HUES6 (cell line): ENCODE results near the gene PARN.

Experiments used
- H3K27ac ChIP-seq: 2 replicates; pipeline ENCODE4 v1.7.0; 2013; ENCODE audit warnings: low read depth, mild to moderate bottlenecking, low read length, inconsistent platforms
- H3K27me3 ChIP-seq: 2 replicates; pipeline ENCODE4 v1.6.1; 2013; ENCODE audit warnings: low read length; ENCODE audit not compliant: control insufficient read depth, insufficient read depth
- H3K36me3 ChIP-seq: 2 replicates; pipeline ENCODE4 v1.6.1; 2013; ENCODE audit warnings: low read length; ENCODE audit not compliant: control insufficient read depth, insufficient read depth
- H3K4me1 ChIP-seq: 2 replicates; pipeline ENCODE4 v1.6.1; 2013; ENCODE audit warnings: low read length; ENCODE audit not compliant: control insufficient read depth, insufficient read depth
- H3K4me3 ChIP-seq: 2 replicates; pipeline ENCODE4 v1.5.1; 2013; ENCODE audit warnings: low read depth, low read length
- H3K9ac ChIP-seq: one replicate; pipeline ENCODE4 v1.6.1; 2013; ENCODE audit warnings: mild to moderate bottlenecking, low read length
- H3K9me3 ChIP-seq: 2 replicates; pipeline ENCODE4 v1.6.1; 2013; ENCODE audit warnings: low read depth, low read length; ENCODE audit not compliant: control insufficient read depth, insufficient read depth

Gene PARN

DNA sequence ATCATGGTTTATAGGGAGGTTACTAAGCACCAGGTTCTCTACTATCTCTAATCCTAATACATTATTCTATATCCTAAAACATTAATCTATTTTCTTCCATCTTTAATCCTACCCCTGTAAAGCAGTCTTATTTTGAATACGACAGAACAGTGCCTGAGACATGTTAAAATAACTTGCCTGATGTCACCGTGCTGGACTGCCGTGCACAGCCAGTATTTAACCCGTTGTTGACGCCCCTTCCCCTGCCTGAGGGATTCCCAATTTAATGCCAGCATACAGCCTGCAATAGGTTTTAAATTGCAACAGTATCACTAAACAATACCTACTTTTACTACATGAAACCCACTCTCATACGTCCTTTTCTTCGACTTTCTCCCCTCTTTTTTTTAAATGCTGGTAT is 133.3 kb downstream of the PARN start:
- H3K27ac ChIP-seq: no peak overlapping the region
- no peaks in the 10 kb centered on the region for H3K9me3 ChIP-seq

DNA sequence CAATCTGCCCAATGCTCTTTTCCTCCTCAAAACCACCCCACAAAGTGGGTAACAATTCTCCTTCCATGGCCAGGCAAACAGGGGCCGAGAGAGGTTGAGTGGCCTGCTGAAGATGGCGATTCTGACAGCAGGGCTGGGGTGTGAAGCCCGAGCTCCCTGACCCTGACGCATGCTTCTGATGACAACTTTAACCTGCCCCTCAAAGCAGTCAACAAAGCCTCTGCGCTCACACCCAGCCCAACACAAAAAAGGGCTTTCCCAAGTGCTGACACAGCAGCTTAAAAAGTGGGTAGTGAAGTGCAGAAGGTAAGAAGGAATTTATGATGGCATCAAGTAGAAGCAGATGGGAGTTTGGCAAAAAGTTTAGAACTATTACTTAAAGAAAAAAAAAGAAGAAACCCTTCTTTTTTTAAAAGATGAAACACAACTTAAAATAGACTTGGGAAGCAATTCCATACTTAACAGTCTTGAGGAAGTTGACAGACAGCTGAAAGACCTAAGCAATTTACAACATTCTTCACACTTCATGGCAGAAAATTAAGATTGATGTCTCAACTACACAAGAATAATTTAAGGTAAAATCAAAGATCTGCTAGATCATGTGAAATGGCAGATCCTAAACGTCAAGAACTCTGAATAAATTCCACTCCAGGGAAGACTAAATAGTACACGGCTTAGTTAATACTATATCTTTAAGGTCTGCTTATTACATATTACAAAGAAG is 133.9 kb downstream of the PARN start:
- H3K27me3 ChIP-seq: no peaks in the 10 kb centered on the region
- no peak overlapping the region for H3K9ac ChIP-seq
- H3K4me3 ChIP-seq: no peak overlapping the region
- H3K9me3 ChIP-seq: no peaks in the 10 kb centered on the region
- H3K4me1 ChIP-seq: peaks cover 49% of the 10 kb centered on the region
- H3K36me3 ChIP-seq: no peaks in the 10 kb centered on the region
- no peak overlapping the region for H3K27ac ChIP-seq

More for the DNA sequence above, 133.3 kb downstream of the PARN start:
- Histone ChIP-seq H3K36me3 (no peaks in the 10 kb centered on the region), H3K9ac (no peak overlapping the region), H3K27me3 (no peaks in the 10 kb centered on the region), H3K4me1 (peaks cover 54% of the 10 kb centered on the region), H3K4me3 (no peak overlapping the region)

DNA sequence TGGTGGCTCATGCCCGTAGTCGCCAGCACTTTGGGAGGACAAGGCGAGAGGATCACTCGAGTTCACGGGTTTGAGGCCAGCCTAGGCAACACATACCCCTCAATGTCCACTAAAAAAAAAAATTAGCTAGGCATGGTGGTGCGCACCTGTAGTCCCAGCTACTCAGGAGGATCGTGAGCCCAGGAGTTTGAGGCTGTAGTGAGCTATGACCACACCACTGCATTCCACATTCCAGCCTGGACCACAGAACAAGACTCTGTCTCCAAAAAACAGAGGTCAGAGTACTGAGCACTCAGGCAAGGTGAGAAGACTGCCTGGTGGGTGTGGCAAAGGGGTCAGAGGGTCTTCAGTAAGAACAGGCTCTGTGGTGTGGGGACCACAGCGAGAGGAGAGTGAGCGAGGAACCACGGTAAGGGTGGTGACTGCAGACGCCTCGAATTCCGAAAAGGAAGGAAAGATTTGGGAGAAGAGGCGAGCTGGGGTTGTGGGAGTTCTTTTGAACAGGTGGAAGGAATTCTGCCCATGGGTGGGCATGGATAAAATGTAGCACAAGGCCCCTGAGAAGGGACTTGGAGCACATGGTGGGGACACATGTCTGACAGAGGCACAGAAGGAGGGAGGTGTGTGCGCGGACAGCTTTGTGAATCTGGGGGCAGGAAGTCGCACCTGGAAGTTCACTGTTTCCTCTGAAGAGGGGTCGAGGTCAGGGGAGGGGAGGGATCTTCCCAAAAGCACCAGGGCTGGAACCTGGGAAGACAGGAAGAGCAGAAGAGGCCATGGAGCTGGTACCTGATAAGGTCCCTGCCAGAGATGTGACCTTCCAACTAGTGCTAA is 134.6 kb downstream of the PARN start:
- Histone ChIP-seq H3K9me3 (no peaks in the 10 kb centered on the region), H3K27ac (no peak overlapping the region), H3K4me1 (peaks cover 50% of the 10 kb centered on the region), H3K9ac (no peak overlapping the region), H3K36me3 (no peaks in the 10 kb centered on the region), H3K27me3 (no peaks in the 10 kb centered on the region), H3K4me3 (no peak overlapping the region)

- H3K27me3 ChIP-seq: no peaks in the 10 kb centered on the region
- peaks cover 55% of the 10 kb centered on the region for H3K4me1 ChIP-seq
- no peaks in the 10 kb centered on the region for H3K36me3 ChIP-seq
- H3K27ac ChIP-seq: no peak overlapping the region
- no peaks in the 10 kb centered on the region for H3K9me3 ChIP-seq
- no peak overlapping the region for H3K4me3 ChIP-seq
- H3K9ac ChIP-seq: no peak overlapping the region
These were observed 135.6 kb downstream of the PARN start for GRCh38 chr16:14494396-14494966.

- no peak overlapping the region for H3K9ac ChIP-seq
- no peak overlapping the region for H3K27ac ChIP-seq
- no peaks in the 10 kb centered on the region for H3K36me3 ChIP-seq
These were observed 136.3 kb downstream of the PARN start for GRCh38 chr16:14493791-14494190.

DNA sequence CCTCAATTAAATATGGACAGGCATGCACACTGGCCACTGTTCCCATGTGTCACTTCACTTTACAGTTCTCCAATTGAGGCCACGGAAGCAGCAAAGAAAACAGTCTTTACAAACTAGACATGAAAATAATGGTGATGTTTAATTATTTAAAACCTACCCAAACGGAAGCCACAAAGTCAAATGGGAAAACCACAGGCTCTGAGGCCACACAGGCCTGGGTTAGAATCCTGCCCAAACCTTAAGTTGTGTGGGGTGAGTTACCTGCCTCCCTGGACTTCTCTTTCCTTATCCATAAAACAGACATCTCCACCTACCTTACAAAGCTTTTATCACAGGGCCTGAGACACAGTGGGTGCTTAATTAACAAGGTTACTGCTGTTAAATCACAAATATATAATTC is 137.4 kb downstream of the PARN start:
- Histone ChIP-seq H3K27ac (no peak overlapping the region), H3K27me3 (no peaks in the 10 kb centered on the region), H3K9me3 (no peaks in the 10 kb centered on the region), H3K36me3 (no peaks in the 10 kb centered on the region), H3K4me1 (peaks cover 44% of the 10 kb centered on the region), H3K9ac (no peak overlapping the region), H3K4me3 (no peak overlapping the region)

More at GRCh38 chr16:14493791-14494190, 136.3 kb downstream of the PARN start:
- Histone ChIP-seq H3K4me3 (no peak overlapping the region), H3K9me3 (no peaks in the 10 kb centered on the region), H3K27me3 (no peaks in the 10 kb centered on the region), H3K4me1 (peaks cover 48% of the 10 kb centered on the region)

GRCh38 chr16:14491861-14492529 is 138.1 kb downstream of the PARN start:
- Histone ChIP-seq H3K27ac (no peak overlapping the region; the same call in 1 of the 2 replicates), H3K27me3 (no peaks in the 10 kb centered on the region), H3K4me3 (no peak overlapping the region), H3K36me3 (no peaks in the 10 kb centered on the region), H3K9ac (no peak overlapping the region), H3K9me3 (no peaks in the 10 kb centered on the region), H3K4me1 (peaks cover 46% of the 10 kb centered on the region)

- H3K9me3 ChIP-seq: no peaks in the 10 kb centered on the region
- H3K4me1 ChIP-seq: peaks cover 39% of the 10 kb centered on the region
- no peak overlapping the region for H3K4me3 ChIP-seq
- H3K27ac ChIP-seq: no peak overlapping the region
- H3K9ac ChIP-seq: no peak overlapping the region
- no peaks in the 10 kb centered on the region for H3K36me3 ChIP-seq
- no peaks in the 10 kb centered on the region for H3K27me3 ChIP-seq
These were observed 139.8 kb downstream of the PARN start for GRCh38 chr16:14490235-14490634.

DNA sequence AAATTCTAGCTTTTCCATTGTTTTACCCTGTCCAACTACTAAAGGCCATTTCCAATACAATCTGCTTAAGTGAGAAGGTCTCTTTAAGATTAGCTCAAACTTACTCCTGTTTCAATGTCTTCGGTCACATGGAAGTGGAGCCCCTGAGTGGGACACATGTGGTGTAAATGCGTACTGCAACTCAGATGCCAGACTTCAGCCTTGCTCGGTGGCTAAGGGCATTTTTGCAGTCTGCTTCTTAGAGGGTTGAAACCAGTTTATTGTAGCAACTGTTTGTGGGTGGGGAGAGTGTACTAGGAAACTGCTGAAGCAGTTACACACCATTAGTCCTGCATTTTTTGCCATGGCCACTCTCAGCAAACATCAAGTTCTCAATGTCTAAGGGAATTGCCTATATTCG is 140.6 kb downstream of the PARN start:
- no peaks in the 10 kb centered on the region for H3K27me3 ChIP-seq
- no peak overlapping the region for H3K4me3 ChIP-seq
- no peaks in the 10 kb centered on the region for H3K36me3 ChIP-seq
- H3K27ac ChIP-seq: no peak overlapping the region
- no peaks in the 10 kb centered on the region for H3K9me3 ChIP-seq
- no peak overlapping the region for H3K9ac ChIP-seq
- H3K4me1 ChIP-seq: peaks cover 34% of the 10 kb centered on the region

DNA sequence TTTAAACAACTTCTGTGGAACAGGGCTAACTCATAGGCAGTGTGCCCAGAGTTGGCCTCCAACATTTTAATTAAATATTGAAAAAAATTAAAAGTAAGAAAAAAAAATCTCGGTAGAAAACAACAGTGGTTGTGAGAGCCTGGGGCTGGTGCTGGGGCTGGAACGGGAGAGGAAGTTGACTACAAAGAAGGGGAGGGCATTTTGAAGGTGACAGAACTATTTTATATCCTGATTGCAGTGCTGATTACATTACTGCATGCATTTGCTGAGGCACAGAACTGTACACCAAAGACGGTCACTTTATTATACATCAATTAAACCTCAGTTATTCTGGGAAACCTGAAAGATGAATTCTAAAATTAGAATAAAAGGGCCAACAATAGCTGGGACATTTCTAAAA is 142.5 kb downstream of the PARN start:
- no peak overlapping the region for H3K4me3 ChIP-seq
- H3K27ac ChIP-seq: no peak overlapping the region
- H3K27me3 ChIP-seq: no peaks in the 10 kb centered on the region
- no peak overlapping the region for H3K9ac ChIP-seq
- H3K36me3 ChIP-seq: no peaks in the 10 kb centered on the region
- peaks cover 37% of the 10 kb centered on the region for H3K4me1 ChIP-seq
- H3K9me3 ChIP-seq: no peaks in the 10 kb centered on the region
